ENCODE data around the gene ZFAND2B. TPM values are rescaled to one million over a fixed set of nuclear protein-coding genes. Genes with fewer than 3 reads are reported as not detected.
A peak's percentile ranks its signal among the peaks of the same experiment; 100 is the strongest.

Gene ZFAND2B
- total and polyA plus RNA-seq, 2 donors (not counting 1 experiment from before 2014, with no cell fraction given) = 55.2 to 115 TPM

GRCh38 chr2:219179601-219180465 lies 26.7 kb upstream of the ZFAND2B start:
- no peaks in the 10 kb centered on the region for H3K9me3 Mint-ChIP-seq (ENCODE audit: insufficient read depth)

More at GRCh38 chr2:219179601-219180465, 26.7 kb upstream of the ZFAND2B start:
- CTCF ChIA-PET = interaction anchor here (0.8 to 3.1 kb wide), 10 partner anchors 9 to 119 kb away, joined by 3 to 18 read pairs (median 4); partner anchors contain the start of genes NHEJ1, SLC23A3 and ZFAND2B
- no peak overlapping the region for H3K9ac ChIP-seq (ENCODE audit: low read length)
- intact Hi-C loops (cut with micrococcal nuclease) = loop anchor here (5.0 kb wide), 2 partner anchors 317 to 963 kb away; partner anchors contain the start of genes ARPC2 and GMPPA
- H3K9me3 ChIP-seq (ENCODE audit: control extremely low read depth in 1 of 3, control insufficient read depth in 2 of 3, insufficient read depth in 1 of 3, low read length in 2 of 3) = no peaks in the 10 kb centered on the region
- Mint-ChIP-seq H3K27ac (no peak overlapping the region), H3K4me3 (peak overlapping the region; percentile 88), H3K4me1 (peaks cover 33% of the 10 kb centered on the region), H3K27me3 (no peaks in the 10 kb centered on the region)
- DNase-seq (peak; percentile 4), ATAC-seq (ENCODE audit: low read depth) (no peak)
- POLR2A ChIA-PET = interaction anchor here (1.2 to 1.7 kb wide), 2 partner anchors 25 to 27 kb away, joined by 4 to 6 read pairs; partner anchors contain the start of gene ZFAND2B
- no peak overlapping the region for H2AFZ ChIP-seq (ENCODE audit: insufficient read depth, low read depth, low read length, poor library complexity, severe bottlenecking)
- peaks cover 40% of the 10 kb centered on the region for H4K20me1 ChIP-seq (ENCODE audit: control insufficient read depth, insufficient read depth, low read length, poor library complexity, severe bottlenecking)
- H3K4me1 ChIP-seq (ENCODE audit: control insufficient read depth in 2 of 2, insufficient read depth in 2 of 2, low read length in 2 of 2) = peaks cover 17 to 39% of the 10 kb centered on the region in 2 donors
- no peaks in the 10 kb centered on the region for H3K27me3 ChIP-seq (replicated peaks in 1 of 4; ENCODE audit: control extremely low read depth in 1 of 4, control insufficient read depth in 3 of 4, insufficient read depth in 4 of 4, low read length in 3 of 4)
- no peak overlapping the region for H3K4me3 ChIP-seq (ENCODE audit: control extremely low read depth in 1 of 5, extremely low read depth in 1 of 5, insufficient read depth in 1 of 5, low read depth in 2 of 5, low read length in 4 of 5)
- TF ChIP-seq CTCF (IDR thresholded peaks at IDR 0.05) = no peak
- TF ChIP-seq EZH2 (IDR thresholded peaks at IDR 0.05; ENCODE audit: borderline replicate concordance, insufficient read depth, low read depth, low read length, poor library complexity, severe bottlenecking) = no peak
- peak overlapping the region in 1 of 2 donors; percentile 94 for H3K27ac ChIP-seq (ENCODE audit: low read length in 2 of 2)
- peaks cover 2 to 56% of the 10 kb centered on the region in 2 experiments for H3K36me3 ChIP-seq (replicated peaks in 1 of 2; ENCODE audit: control extremely low read depth in 1 of 2, control insufficient read depth in 1 of 2, extremely low read depth in 1 of 2, insufficient read depth in 2 of 2, low read length in 1 of 2)
- peaks cover 45% of the 10 kb centered on the region for H3K79me2 ChIP-seq (ENCODE audit: control insufficient read depth, insufficient read depth, low read length)
- peak overlapping the region; percentile 83 for H3K4me2 ChIP-seq (replicated peaks; ENCODE audit: low read depth, low read length, poor library complexity, severe bottlenecking)
- 97% methylated on average over 6 of the region's 9 CpGs for WGBS (ENCODE audit: insufficient coverage)

Data from B cell (primary cell).